NB4 (cell line): ENCODE measurements around the gene INSIG2.

Experiments
- DNase-seq: peaks from one replicate; pipeline ENCODE4 v3.0.0; 2010; ENCODE audit warnings: low read depth
- H3K4me3 ChIP-seq: one replicate; pipeline ENCODE4 v1.5.1; 2011; ENCODE audit warnings: mild to moderate bottlenecking, low read depth, low read length, moderate library complexity
- MAX ChIP-seq: IDR thresholded peaks from 2 replicates; pipeline ENCODE4 v1.6.1; 2011; ENCODE audit warnings: low read depth, low read length
- MYC ChIP-seq: IDR thresholded peaks from 2 replicates; pipeline ENCODE4 v1.6.1; 2011; ENCODE audit warnings: low read depth, low read length
- POLR2A ChIP-seq: IDR thresholded peaks from 2 replicates; pipeline ENCODE4 v1.6.1; 2011; ENCODE audit warnings: mild to moderate bottlenecking; ENCODE audit not compliant: insufficient read length; ENCODE audit errors: extremely low read depth
- TF ChIP-seq, protein P1 (sequence below): IDR thresholded peaks from one replicate; pipeline ENCODE4 v1.5.1; 2012; ENCODE audit warnings: low read depth, low read length

INSIG2 gene

DNA sequence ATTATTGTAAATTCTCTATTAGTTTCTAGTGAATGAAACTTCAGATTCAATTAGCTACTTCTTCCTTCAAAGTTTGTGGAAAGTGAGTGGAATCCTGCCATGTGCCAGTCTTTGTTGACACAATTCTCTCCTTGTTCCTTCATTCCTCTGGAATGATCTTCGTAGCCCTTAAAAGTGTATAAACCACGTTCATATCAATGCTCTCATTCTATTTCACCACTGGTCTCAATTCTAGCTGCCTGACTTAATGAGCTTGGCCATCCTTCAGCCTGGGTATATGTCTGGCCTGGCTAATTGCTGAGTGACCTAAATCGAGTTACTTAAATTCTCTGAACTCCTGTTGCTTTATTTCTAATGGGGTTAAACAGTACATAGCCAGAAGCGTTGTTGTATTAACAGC is 43.5 kb downstream of the INSIG2 start:
- TF ChIP-seq POLR2A (no peak), MYC (no peak), MAX (no peak)
- TF ChIP-seq, protein P1, sequence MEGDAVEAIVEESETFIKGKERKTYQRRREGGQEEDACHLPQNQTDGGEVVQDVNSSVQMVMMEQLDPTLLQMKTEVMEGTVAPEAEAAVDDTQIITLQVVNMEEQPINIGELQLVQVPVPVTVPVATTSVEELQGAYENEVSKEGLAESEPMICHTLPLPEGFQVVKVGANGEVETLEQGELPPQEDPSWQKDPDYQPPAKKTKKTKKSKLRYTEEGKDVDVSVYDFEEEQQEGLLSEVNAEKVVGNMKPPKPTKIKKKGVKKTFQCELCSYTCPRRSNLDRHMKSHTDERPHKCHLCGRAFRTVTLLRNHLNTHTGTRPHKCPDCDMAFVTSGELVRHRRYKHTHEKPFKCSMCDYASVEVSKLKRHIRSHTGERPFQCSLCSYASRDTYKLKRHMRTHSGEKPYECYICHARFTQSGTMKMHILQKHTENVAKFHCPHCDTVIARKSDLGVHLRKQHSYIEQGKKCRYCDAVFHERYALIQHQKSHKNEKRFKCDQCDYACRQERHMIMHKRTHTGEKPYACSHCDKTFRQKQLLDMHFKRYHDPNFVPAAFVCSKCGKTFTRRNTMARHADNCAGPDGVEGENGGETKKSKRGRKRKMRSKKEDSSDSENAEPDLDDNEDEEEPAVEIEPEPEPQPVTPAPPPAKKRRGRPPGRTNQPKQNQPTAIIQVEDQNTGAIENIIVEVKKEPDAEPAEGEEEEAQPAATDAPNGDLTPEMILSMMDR: no peak
- no peak for DNase-seq
- no peak overlapping the region for H3K4me3 ChIP-seq

- TF ChIP-seq MAX: no peak
- no peak for DNase-seq
- no peak overlapping the region for H3K4me3 ChIP-seq
Observed at GRCh38 chr2:118133916-118134315, 45.6 kb downstream of the INSIG2 start.

- DNase-seq: no peak
- no peak overlapping the region for H3K4me3 ChIP-seq
- TF ChIP-seq POLR2A (no peak), MAX (no peak), MYC (no peak)
- TF ChIP-seq, protein P1: no peak
Observed at GRCh38 chr2:118134650-118135049, 46.4 kb downstream of the INSIG2 start.

- TF ChIP-seq POLR2A: no peak
- TF ChIP-seq MAX: no peak
- TF ChIP-seq, protein P1: no peak
- TF ChIP-seq MYC: no peak
- no peak overlapping the region for H3K4me3 ChIP-seq
- no peak for DNase-seq
Observed at GRCh38 chr2:118145207-118145606, 56.9 kb downstream of the INSIG2 start.

GRCh38 chr2:118145806-118146205 is 57.5 kb downstream of the INSIG2 start:
- no peak overlapping the region for H3K4me3 ChIP-seq
- TF ChIP-seq MYC (no peak), POLR2A (no peak), MAX (no peak)
- TF ChIP-seq, protein P1: no peak

DNA sequence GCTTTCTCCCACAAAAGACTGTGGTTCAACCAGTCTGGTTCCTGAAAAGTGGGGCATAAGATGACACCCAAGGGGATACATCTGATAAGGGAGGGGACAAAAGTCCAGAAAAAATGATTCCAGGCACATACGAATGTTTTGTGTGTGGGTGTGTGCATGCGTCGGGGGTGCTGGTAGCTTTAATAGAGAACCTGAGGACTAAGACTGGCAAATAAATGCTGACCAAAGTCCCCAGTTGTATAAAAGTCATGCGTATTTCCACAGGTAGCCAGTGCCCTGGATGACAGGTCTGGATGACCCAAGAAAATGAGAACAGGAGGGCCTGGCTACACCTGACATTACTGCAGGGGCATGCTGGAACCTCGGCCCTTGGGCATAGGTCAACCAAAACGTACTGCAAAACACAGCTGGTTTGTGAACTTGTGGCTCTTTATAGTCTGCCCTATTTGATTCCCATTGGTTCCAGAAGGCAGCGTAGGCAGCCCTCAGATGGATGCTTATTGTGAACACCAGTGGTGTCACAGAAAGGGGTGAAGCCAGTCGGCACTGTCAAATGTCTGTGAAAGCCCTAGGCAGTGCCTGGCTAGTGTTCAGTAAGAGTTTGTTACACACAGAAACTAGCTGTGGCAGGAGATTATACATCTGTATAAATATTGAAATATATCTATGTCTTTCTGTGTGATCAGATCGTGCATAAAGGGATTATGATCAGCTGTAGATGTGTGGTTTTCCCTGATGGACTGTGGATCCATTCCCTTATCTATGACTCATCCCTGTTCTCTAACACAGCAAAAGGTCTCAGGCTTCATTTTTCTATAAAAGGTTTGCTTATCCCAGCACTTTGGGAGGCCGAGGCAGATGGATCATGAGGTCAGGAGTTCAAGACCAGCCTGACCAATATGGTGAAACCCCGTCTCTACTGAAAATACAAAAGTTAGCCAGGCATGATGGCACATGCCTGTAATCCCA is 58.3 kb downstream of the INSIG2 start:
- no peak for DNase-seq
- TF ChIP-seq, protein P1: no peak
- TF ChIP-seq POLR2A (no peak), MYC (no peak), MAX (no peak)

More at GRCh38 chr2:118145806-118146205, 57.5 kb downstream of the INSIG2 start:
- DNase-seq: no peak

More for the DNA sequence above, 58.3 kb downstream of the INSIG2 start:
- no peak overlapping the region for H3K4me3 ChIP-seq
